Cardiac septum (tissue), 1 donor: ENCODE results near the gene RFPL1. TPM values are rescaled to one million over a fixed set of nuclear protein-coding genes. Genes with fewer than 3 reads are reported as not detected.

Experiments used
- total RNA-seq: library from RNA; stranded (reverse); fragmentation: NEBNext Ultra II Directional; extraction: Animal tissue kit (Norgen Biotek cat#: 25700); gene quantifications from one replicate; pipeline ENCODE4 v1.2.1, GENCODE V29; 2021
- donor health status: DM: no; HTN: no; CAD: no.

Gene RFPL1
- total RNA-seq, 1 donor from 2014 or later = not detected

Other genes starting within 250 kb of the RFPL1 start
- gene EMID1, start 232.7 kb upstream of the RFPL1 start, total RNA-seq = 1.3 TPM
- 16.7 TPM for gene RHBDD3, start 170.6 kb upstream of the RFPL1 start, total RNA-seq
- 138 TPM for gene EWSR1, start 170.3 kb upstream of the RFPL1 start, total RNA-seq
- 13.0 TPM for gene GAS2L1, start 131.9 kb upstream of the RFPL1 start, total RNA-seq
- gene RASL10A, start 122.9 kb upstream of the RFPL1 start, total RNA-seq = 1.3 TPM
- 28.0 TPM for gene AP1B1, start 50.0 kb upstream of the RFPL1 start, total RNA-seq
- gene NEFH, start 41.6 kb downstream of the RFPL1 start, total RNA-seq = 0.22 TPM
- 37.0 TPM for gene THOC5, start 115.2 kb downstream of the RFPL1 start, total RNA-seq
- gene NIPSNAP1, start 142.5 kb downstream of the RFPL1 start, total RNA-seq = 14.8 TPM
- gene NF2, start 165.1 kb downstream of the RFPL1 start, total RNA-seq = 43.4 TPM